DND-41 (cell line): ENCODE results near the gene F2R.

ENCODE experiments used
- EZH2 ChIP-seq: IDR thresholded peaks from 3 replicates; pipeline ENCODE4 v1.6.1; 2012; ENCODE audit warnings: borderline replicate concordance, low read depth, mild to moderate bottlenecking, moderate library complexity, low read length, inconsistent platforms; ENCODE audit not compliant: severe bottlenecking
- TF ChIP-seq, protein P1 (sequence below): IDR thresholded peaks from 2 replicates; pipeline ENCODE4 v1.5.1; 2012; ENCODE audit warnings: borderline replicate concordance, low read length, moderate library complexity, mild to moderate bottlenecking; ENCODE audit not compliant: poor library complexity, severe bottlenecking; ENCODE audit errors: extremely low read depth

DNA sequence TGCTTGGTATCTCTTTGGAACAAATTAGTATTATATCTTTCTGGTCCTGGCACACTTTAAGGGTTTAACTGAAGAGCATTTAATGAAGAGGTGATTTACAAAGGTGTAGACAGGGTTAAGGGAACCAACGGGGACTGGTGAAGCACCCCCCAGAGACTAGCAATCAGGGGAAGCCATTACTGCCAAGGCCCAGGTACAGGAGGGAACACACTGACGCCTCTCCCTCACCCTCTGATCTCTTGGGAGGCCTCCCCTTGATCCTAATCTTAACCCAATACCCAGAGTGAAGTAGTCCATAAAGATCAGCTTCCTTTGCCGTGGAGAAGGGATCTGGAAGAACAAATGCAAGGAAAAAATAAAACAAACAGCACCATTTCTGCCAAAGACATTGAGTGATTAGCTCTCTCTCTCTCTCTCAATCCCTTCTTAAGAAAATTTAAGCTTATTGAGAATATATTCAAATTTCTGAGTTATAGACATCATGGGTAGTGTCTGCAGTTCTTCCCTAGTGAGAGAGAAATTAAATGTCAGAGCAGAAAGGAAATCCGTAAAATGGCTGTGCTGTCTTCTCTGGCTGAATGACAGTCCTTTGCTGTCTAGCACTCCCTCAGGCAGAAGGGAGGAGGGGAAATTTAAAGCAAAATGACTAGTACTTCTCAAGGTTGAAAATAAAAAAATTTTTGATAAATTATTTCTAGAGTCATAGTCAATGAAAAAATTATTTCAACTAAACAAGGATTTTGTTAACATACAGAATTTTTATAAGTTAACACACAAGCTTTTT, 20.0 kb downstream of the F2R start:
- TF ChIP-seq, protein P1, sequence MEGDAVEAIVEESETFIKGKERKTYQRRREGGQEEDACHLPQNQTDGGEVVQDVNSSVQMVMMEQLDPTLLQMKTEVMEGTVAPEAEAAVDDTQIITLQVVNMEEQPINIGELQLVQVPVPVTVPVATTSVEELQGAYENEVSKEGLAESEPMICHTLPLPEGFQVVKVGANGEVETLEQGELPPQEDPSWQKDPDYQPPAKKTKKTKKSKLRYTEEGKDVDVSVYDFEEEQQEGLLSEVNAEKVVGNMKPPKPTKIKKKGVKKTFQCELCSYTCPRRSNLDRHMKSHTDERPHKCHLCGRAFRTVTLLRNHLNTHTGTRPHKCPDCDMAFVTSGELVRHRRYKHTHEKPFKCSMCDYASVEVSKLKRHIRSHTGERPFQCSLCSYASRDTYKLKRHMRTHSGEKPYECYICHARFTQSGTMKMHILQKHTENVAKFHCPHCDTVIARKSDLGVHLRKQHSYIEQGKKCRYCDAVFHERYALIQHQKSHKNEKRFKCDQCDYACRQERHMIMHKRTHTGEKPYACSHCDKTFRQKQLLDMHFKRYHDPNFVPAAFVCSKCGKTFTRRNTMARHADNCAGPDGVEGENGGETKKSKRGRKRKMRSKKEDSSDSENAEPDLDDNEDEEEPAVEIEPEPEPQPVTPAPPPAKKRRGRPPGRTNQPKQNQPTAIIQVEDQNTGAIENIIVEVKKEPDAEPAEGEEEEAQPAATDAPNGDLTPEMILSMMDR, result no peak
- no peak for TF ChIP-seq EZH2
